GM10248 (cell line): Measurements from ENCODE around the gene PIGU.
A peak's percentile ranks its signal among the peaks of the same experiment; 100 is the strongest.

Experiments
- CTCF ChIA-PET: fragments of 300-600 bp; sonication (Branson Sonifier 250); formaldehyde crosslinking; extraction: SDS; loops from one replicate; lab custom pipeline; 2021; ENCODE audit warnings: antibody characterized with exemption; lab: Yijun Ruan, JAX
- POLR2A ChIA-PET: fragments of 350-650 bp; sonication (Branson Sonifier 250); formaldehyde crosslinking; extraction: SDS; loops from one replicate; lab custom pipeline; 2020; ENCODE audit warnings: antibody characterized with exemption; lab: Yijun Ruan, JAX
- DNase-seq: peaks from one replicate; pipeline ENCODE4 v3.0.0; 2012; ENCODE audit errors: extremely low spot score
- CTCF ChIP-seq: IDR thresholded peaks from 2 replicates; pipeline ENCODE4 v1.5.1; 2012; ENCODE audit warnings: mild to moderate bottlenecking, low read depth; ENCODE audit errors: extremely low read depth, missing control alignments, control extremely low read depth

PIGU gene

DNA sequence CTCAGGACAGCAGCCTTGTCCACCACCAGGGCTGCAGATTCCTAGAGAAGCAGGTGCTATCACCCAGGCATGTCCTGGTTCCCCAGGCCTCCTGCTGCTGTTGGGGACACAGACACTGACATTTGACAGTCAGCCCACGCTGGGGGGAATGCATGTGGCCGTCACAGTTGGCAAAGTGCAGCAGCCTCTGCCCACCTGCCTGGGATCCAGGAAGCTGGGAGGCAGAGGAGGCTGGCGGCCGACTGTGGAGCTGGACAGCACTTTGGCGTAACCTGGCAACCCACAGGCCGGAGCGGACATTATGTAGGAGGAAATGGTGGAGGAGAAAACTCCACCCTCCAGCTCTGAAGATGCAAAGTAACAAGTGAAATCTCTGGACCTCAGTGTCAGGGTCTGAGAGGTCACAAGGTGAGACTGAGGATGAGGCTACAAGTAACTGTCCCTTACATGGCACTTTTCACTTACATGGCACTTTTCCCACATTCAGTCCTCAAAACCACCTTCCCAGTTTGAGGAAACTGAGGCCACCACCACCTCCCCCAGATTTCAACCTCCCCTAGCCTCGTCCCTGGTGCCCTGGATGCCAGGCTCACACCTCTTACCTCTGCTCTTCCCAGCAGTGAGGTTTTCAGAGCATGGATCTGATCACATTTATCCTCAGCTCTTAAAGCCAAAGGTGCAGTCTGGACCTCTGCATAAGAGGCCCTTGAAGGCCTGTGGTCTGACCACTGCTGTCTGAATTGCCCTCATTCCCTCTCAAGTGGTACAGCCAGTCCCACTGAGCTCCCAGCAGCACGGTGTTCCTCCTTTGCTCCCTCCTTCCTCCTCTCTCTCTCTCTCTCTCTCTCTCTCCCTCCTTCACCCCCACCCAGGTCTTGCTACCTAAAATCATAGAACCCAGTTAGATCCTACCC is 109.7 kb downstream of the PIGU start:
- TF ChIP-seq CTCF, result no peak
- CTCF ChIA-PET, result interaction anchor here (1.5 to 2.2 kb wide), 3 partner anchors 12 to 255 kb away, joined by 3 to 6 read pairs (median 4); no protein-coding TSS in a partner anchor
- POLR2A ChIA-PET, result no interaction called here
- no peak for DNase-seq

- ChIA-PET CTCF (interaction anchor here (0.7 to 3.7 kb wide), 7 partner anchors 9 to 252 kb away, joined by 3 to 14 read pairs (median 4); no protein-coding TSS in a partner anchor), POLR2A (no interaction called here)
- no peak for TF ChIP-seq CTCF
- no peak for DNase-seq
Observed at GRCh38 chr20:34564833-34565232, 112.1 kb downstream of the PIGU start.

DNA sequence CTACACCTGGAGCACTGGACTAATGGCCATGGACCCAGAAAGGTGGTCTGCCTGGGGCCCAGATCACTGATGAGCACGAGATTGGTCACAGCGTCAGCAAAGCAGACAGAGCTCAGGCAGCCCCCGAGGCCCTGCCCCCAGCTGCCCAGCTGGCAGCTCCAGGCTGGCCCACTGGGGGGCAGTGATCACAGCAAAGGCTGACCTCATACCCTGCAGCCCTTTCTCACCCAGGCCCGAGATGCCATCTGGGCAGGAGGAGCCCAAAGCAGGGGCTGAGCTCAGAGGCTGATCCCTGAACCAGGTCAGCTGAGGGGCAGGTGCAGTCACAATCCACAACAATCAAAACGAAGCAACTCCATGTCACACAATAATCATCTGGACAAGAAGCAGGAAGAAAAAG is 114.3 kb downstream of the PIGU start:
- CTCF ChIA-PET, result interaction anchor here (0.8 to 3.7 kb wide), 15 partner anchors 8 to 285 kb away, joined by 3 to 14 read pairs (median 3); no protein-coding TSS in a partner anchor
- no peak for DNase-seq

DNA sequence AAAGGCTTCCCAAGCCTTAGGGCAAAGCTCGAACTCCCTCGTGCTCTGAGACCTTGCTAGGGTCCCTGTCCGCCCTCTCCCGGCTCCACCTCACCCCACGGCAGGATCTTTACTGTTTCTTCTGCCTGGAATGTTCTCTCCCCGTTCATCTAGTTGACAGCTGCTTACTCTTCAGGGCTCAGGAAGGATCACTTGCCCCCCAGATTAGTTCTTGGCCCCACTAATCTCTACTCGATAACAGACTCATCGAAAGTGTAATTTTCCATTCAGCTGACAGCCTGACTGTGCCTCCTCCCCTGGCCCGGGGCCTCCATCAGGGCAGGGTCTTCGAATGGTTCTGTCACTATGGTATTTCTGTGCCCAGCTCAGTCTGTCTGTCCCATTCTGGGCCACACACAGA is 115.2 kb downstream of the PIGU start:
- no peak for TF ChIP-seq CTCF
- DNase-seq, result no peak
- POLR2A ChIA-PET, result no interaction called here
- CTCF ChIA-PET, result interaction anchor here (0.8 to 3.7 kb wide), 18 partner anchors 10 to 744 kb away, joined by 3 to 14 read pairs (median 3); no protein-coding TSS in a partner anchor

More for the DNA sequence above, 114.3 kb downstream of the PIGU start:
- peak; percentile 47 for TF ChIP-seq CTCF
- POLR2A ChIA-PET, result no interaction called here

DNA sequence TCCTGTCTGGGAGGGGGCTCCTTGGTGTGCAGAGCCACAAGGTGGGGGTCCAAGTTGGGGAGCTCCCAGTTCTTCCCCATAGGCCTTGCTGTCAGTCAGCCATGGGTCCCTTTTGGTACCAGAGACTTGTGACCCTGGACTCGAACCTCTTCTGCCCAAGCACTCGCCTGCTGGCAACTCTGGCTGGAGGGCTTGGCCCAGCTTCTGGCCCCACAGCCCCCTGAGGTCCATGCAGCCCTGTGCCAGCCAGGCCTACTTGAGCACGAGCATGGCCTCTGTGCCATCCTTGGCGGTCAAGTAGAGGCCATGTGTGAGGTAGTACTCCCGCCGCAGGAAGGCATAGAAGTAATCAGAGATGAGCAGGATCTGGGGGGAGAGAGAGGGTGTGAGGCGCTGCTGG is 116.3 kb downstream of the PIGU start:
- no peak for DNase-seq
- ChIA-PET POLR2A (no interaction called here), CTCF (no interaction called here)
- TF ChIP-seq CTCF, result no peak

DNA sequence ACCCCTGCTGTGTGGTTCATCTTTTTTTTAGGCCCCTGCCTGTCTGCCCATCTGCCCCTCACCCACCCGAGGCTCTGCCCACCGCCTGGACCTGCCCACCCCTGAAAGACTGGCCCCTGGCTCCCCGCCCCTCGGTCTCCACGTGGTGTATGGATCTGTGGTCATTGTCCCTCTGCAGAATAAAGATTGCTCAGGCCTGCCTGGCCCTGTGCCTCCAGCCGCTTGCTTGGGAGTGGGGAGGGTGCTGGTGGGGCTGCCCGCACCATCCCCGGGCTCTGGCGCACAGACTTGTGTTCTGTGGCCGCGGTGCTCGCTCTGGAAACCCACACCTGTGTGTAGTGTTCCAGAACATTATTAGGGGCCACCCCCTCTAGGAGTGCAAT is 116.8 kb downstream of the PIGU start:
- CTCF ChIA-PET, result interaction anchor here (0.8 kb wide), 1 partner anchor 117 kb away, joined by 3 read pairs; the partner anchor contains the start of gene PIGU
- no peak for DNase-seq
- TF ChIP-seq CTCF, result no peak
- POLR2A ChIA-PET, result no interaction called here
